HG03342 (cell line): ENCODE data around the gene ACTR3.

Source experiments
- ATAC-seq: cut with Tn5 transposase; IDR thresholded peaks from one replicate; pipeline ENCODE4 v1.9.1; 2021; ENCODE audit warnings: mild to moderate bottlenecking, moderate library complexity; ENCODE audit not compliant: unreplicated experiment

Gene ACTR3

DNA sequence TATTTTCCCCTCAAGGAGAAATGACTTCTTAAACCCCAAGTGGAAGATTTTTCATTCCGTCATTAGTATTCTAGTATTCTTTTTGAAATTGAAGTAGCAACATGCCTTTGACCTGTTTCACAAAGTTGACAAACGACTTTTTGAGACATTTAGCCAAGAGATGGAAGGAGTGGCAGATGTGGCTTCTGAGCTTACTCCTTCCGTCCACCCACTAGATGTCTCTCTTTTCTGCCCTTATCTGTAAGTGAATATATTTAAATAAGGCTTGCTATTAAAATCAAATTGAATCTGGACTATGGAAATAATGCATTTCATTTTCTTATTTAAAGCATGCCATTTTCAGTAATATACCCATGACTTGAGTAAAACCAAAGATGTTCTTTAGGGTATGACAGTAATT, 74.1 kb downstream of the ACTR3 start:
- no peak for ATAC-seq

DNA sequence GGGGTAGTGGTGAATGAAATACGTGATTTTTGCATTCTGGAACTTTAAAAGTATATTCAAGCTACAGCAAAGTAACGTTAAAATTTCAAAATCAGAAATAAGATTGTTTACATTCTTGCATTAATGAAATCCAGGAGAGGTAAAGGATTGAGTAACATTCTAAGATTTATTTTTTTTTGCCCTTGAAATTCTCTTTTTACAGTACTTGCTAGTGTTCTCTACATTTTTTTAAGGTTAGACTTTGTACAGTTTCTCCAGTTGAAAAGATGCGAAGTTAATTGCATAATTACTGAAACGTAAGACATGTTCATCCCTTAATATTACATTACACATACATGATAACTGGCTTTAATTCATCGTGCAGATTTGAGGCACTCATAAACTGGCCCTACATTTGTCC, 74.5 kb downstream of the ACTR3 start:
- no peak for ATAC-seq

DNA sequence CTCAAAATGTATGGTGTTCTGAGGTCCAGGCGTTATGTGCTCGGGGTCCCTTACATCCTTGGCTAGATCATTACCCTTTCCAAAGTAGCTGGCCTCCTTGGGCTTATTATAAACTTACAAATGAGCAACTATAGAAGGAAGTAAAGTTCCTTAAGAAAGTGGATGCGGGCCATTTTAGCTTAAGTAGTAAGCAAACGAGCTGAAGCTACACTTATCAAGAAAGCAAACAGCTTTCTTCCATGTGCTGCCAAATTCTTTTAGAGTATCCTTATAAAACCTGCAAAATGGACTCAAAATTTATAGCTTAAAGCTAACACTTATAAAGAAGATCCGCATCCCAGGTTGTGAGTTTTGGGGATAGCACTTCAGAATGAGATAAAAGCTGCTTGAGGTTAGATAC, 75.3 kb downstream of the ACTR3 start:
- no peak for ATAC-seq

DNA sequence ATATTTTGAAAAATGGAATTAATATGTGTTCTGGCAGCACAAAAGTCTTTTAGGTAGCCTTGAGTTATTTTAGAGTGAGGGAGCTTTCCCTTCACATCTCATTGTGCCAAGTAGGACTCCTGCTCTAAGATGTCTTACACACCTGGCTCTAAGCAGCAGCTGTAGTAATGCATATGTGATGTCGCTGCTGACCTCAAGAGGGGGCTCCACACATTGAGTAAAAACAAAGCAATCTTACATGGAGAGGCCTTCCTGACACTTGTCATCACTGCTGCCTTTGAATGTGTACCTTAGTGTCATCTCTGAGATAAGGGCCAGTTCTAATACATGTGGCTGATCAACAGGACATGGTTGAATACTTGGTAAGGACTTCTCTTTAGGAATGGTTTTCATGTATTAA, 75.8 kb downstream of the ACTR3 start:
- ATAC-seq, result peak; percentile 82

DNA sequence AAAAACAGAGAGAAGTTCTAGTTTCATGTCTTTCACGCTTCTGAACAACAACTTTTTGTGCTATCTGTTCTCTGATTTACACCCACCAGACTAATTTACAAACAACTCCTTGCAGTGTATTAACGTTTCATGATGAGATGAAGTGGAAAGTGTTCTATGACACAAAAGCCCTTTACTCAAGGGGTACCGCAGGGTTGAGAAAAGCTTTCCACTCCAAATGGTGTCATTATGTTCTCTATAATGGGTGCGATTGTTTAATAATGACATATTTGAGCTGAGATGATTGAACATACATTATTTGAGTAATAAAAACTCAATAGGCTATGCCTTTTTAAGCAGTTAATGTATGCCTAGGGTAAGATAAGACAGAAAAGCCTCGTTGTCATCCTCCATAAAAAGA, 76.3 kb downstream of the ACTR3 start:
- no peak for ATAC-seq

DNA sequence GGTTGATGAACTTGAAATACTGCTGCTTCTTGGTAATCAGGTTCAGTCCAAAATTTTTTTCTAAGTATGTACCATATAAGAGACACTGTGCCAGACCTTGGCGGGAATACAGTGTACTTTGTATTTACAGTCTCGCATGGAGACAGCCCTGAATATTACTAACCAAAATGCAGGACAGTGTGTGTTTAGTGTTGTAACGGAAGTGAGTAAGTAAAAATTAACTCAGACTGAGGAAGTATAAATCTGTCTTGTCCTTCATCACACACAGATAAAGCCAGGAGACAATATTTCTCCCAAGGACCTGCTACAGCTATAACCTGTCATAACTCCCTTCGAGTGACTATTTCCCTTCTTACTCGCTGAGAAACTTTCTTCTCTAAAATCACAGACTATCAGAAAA, 76.9 kb downstream of the ACTR3 start:
- peak; percentile 48 for ATAC-seq

DNA sequence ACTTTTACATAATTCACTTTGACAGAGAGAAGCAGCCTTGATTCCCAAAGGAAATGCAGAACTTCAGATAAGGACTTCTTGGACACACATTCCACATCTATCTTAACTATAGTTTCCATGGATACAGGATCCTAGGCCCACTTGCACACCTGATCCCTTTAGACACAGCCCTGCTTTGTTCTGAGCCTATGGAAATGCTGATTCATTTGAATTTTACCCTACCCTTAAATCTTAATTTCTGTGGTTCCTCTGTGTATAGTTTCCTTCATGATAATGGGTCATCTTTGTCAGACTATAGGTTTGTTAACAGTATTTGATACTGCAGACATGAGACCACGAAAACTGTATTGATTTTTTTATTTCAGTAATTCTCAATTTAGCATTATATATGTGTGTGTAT, 77.4 kb downstream of the ACTR3 start:
- no peak for ATAC-seq

DNA sequence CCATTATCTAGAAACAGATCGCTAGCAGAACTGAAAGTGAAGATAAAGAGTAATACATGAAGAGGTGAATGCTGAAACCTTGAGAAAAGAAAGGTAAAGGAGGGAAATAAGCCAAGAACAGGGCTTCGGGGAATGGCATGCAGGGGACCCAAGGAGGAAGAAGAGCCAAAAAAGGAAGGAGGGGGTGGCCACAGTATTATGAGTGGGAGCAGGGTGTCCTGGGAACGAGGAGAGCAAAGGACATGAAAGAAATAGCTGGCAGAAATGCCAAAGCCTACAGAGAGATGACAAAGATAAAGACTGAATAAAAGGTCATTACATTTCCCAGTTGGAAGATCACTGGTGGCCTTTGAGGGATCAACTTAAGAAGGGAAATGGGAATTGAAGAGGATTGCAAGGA, 82.9 kb downstream of the ACTR3 start:
- no peak for ATAC-seq

DNA sequence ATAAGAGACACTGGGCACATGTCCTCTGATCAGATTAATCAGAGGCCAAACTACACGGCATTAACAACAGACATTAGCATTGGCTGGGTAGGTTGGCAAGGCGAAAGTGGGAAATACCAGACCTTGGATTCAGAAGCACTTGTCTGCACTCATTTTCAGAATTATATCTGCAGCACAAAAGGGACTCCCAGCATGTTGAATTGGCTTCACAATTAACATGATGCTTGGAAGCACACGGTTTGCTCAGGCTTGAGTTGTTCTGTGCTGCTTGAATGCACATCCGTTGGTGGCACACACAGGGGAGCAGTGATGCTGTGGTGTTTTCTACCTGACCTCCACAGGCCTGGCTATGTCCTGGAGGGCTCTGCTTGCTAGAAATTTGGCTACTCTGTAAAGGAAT, 83.9 kb downstream of the ACTR3 start:
- ATAC-seq, result no peak

DNA sequence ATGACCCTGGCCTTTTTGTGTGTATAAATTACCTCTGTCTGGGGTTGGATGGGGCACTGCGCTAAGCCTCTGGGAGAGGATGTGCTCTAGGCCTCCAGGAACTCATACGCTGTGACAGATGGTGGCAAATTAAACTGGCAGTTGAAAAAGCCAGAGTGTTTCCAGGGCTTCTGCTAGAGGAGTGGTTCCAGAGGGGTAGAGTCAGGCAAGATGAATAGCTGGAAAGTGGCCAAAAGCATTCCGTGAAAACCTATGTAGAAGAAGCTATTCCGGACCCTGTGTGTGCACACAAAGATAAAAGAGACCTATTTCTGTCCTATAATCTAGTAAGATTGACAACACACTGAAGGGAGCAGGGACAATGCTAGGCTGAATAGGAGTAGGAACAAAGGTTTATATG, 84.8 kb downstream of the ACTR3 start:
- no peak for ATAC-seq

DNA sequence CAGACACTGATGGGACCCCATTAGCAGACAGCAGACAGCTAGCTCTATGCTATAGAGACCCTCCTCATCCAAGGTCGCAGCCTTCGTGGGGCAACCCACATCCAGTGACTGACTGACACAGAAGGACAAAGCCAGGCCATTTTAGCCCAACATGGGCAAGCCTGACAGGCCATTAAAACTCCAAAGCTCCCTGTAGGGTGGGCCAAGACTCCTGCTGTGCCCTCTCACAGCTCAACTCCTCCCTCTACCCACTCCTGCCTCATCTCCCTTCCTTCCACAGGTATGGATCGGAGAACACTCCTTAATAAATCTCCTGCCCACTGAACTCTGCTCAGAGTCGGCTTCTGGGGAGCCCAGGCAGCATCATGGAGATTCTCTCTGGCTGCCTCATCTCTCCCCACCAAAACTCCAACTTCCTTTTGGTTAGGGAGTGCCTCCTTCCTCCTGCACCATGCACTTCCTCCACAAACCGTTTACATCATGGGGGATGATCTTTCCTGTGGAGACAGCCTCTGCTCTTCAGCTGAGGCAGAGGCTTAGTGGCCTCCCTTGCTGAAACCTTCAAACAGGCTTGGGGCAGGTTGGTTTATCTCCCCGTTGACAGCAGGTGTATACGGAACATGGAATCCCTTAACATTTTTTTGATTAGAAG, 86.5 kb downstream of the ACTR3 start:
- no peak for ATAC-seq

DNA sequence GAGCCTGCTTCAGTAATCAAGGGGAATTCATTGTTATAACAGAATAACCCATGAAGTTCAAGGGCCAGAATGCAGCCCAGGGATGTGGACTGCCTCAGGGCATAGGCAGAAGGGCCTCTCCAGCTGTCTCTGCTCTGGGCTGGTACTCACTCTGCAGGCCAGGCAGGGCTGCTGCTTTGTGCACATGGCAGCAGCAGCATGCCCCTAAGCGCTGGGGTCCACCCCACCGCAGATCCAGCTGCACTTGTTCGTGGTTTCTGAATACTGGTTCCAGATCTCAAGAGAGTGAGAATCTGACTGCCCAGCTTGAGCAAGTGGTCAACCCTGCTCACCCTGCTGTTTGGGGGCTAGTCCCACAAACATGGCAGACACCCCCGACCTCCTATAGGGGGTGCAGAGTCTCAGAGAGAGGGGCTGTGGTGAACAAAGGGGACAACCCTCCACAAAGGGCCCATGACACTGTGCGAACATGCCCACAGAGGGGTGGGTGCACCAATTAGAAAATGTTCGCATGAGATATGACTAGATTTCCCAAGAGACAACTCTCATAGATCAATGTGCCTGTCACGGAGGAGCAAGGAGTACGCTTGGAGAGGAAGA, 87.3 kb downstream of the ACTR3 start:
- no peak for ATAC-seq

DNA sequence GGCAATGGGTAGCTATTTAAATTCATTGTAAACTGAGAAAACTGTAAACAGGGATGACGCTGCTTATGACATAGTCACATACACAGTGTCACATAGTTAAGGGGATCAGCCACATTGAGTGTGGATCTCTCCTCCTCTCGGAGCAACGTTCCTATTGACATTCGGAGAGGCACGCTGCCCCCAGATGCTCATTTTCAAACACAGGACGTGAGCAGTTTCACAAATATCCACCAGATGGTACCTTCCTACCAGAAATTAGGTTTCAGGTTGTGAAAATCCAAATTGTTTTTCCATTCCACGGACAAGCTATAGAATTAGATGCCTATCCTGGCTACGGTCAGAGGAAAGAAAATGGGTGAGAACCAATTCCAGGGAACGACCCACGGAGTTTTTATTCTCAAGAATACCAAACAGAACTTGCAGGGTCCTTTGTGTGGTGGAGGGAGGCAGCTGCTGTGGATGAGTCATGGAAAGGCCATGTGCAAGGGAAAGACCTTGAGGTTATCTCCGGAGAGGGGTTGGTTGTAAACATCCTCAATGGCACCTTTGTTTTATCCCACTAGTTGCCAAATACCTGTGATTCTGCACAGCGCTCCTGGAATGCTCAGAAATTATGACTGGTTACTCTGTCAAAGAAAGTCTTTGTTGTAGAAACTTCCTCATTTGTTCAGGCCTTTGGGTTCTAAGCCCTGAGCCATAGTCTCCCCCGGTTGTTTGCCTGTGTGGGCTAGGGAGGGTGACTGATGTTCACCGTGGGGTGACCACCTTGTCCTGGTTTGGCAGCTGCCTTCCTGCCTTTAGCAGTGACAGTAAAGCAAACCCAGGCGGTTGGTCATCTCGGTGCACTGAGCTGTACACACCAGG, 88.0 kb downstream of the ACTR3 start:
- no peak for ATAC-seq

DNA sequence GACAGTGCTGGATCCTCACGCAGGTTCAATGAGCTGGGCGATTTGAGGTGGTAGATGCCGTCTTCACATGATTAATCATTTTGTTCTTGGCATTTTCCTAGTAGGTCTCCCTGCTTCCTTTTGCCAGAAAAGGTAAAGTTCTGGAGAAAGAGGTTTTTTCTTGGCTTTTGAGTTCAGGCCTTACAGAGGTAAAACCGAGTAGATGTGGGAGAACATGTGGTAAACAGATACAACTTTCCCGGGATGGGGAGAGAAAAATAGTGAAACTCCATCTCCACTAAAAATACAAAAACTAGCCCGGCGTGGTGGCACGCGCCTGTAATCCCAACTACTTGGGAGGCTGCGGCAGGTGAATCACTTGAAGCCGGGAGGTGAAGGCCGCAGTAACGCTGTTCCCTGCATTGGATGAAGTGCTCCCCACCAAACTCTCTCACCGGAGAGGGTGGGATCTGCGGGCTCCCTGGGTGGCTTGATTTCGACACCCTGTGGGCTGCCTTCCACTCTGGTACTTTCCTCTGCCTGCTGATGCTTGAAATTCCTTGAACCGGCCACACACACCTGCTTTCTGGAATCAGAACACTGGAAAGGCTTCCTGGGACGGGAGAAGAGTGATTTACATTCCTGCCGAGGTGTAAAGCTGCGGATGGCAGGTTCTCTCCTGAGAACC, 88.8 kb downstream of the ACTR3 start:
- no peak for ATAC-seq

DNA sequence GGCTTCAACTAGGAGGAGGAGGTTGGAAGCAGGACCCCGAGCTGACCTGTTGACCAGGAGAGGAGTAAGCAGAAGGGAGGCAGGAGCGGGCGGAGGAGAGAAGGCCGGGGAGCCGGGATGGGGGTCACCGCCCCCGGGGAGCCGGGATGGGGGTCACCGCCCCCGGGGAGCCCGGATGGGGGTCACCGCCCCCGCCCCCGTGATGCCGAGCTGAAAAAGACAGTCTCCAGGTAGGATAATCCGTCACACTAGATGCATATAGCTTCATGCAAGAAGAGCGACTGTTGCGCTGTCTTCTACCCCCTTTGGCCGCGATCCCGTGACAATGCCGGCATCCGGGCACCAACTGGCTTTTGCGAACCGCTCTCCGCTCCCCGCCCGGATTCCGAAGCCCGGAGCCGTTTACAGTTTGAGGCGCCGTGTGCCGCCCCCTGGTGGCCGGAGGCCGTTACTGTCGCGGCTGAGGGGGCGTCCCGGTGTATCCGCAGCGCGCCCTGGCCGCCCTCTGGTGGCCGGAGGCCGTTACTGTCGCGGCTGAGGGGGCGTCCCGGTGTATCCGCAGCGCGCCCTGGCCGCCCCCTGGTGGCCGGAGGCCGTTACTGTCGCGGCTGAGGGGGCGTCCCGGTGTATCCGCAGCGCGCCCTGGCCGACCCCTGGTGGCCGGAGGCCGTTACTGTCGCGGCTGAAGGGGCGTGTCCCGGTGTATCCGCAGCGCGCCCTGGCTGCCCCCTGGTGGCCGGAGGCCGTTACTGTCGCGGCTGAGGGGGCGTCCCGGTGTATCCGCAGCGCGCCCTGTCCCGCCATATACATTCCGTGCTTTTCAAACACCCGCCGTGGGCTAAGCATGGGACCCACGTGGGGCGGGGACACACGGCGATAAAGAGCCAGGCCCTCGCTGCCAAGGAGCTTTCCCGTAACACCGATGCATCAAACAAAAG, 89.6 kb downstream of the ACTR3 start:
- no peak for ATAC-seq

DNA sequence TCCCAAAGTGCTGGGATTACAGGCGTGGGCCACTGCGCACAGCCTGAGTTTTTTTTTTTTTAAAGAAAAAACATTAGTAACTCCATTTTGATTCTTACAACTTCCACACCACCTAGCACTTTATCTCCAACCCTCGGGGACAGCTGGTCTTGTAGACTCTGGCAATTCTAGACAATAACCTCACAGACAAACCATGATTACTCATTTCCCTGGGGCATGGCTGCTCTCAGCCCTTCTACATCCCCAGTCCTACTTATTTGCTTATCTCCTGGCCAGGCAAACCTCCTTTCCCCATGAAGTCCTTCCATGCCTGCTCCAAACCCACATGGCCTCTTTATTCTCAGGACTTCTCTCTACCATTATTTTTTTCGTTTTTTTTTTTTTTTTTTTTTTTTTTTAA, 91.1 kb downstream of the ACTR3 start:
- no peak for ATAC-seq

DNA sequence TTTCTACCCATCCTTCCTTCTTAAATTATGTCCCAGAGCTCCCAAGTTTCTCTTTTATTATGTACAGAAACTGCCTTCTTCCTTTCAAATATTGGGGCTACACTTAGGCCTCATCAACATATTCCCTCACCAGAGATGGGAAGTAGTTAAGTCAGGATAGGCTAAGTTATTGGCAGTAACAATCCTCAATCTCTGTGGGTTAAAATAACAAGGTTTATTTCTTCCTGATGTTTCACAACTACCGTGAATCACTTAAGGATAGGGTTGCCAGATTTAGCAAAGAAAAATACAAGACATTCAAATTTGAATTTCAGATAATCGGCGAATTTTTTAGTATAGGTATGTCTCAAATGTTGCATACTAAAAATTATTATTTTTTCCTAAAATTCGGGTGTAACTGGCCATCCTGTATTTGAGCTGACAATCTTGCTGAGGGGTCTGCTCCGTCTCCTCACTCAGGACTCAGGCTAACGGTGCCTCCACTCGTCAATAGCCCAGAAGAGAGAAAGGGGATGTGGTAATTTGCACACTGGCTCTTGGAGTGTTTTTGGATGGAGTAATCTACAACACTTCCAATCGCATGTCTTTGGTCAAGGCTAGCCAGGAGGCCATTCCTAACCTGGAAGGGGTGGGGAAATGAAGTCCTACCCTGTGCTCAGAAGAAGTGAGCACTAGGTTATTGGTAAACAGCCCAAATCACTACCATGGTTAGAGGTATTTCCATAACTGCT, 91.7 kb downstream of the ACTR3 start:
- ATAC-seq, result no peak

DNA sequence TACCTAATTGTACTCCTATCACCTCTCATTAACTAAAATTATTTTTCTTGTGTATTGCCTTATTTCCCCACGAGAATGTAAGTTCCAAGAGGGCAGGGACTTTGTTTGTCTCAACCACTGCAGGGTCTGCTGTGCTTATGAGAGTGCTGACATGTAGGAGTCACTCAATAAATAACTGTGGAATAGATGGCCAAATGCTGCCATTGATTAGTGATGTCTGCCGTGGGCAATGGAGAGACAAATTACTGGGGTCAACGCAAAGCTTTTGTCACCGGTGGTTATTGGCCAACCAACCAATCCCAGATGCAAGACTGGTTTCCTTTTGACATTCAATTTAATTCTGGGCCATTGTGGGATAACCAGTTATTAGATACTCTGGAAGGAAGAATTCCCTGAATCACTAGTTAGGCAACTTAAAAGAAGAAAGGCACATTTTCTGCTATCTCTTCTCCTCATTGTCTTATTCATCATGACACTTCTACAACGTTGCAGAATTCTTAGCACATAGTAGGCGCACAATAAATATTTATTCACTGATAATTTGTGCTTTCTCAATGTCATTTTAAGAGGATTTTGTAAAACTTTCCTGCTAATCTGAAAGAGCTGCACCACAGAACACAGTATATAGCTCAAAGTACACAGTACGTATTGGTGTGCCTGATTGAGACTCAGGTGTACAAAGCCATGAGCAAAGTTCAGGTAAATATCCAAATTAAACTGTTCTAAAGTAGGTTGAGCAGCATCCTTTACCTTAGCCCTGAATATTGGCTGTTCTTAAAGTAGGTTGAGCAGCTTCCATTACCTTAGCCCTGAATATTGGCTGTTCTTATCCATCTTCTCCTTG, 95.9 kb downstream of the ACTR3 start:
- ATAC-seq, result no peak

DNA sequence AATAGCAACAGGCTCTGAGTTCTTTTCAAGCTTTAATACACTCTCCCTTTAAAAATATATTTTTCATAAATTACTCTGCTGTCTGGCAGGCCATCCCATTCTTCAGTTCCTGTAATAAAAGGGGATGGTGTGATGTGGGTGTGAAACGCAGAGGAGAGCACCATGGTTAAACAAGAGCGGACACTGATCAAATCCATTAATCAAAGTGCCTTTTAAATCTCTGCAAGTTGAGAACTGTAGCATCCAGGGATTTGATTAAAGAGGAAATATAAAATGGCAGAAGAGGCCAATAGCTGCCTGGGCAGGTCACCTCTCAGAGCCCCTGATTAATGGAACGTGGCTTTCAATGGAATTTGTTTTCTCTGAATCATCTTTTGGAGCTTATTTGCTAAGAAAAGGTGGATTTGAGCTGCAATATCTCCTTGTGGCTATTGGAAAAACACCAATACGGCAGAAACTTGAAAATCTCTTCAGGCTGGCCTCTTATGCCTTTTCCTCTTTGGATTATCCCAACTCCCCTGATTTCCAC, 96.9 kb downstream of the ACTR3 start:
- no peak for ATAC-seq
